PC-9 (cell line): ENCODE measurements around the gene PHACTR3. TPM values are rescaled to one million over a fixed set of nuclear protein-coding genes. Genes with fewer than 3 reads are reported as not detected.

ENCODE experiments used
- BruUV-seq: library from RNA; stranded (reverse); fragments of 400-500 nt; replicated peaks from 2 replicates; lab custom pipeline; 2021; lab: Mats Ljungman, UMichigan
- CTCF ChIA-PET: fragments of 300-600 bp; sonication (Branson Sonifier 250); formaldehyde crosslinking; loops from one replicate; lab custom pipeline; 2022; ENCODE audit warnings: antibody characterized with exemption; lab: Charles Lee
- POLR2A ChIA-PET: fragments of 300-600 bp; sonication (Branson Sonifier 250); formaldehyde crosslinking; loops from one replicate; lab custom pipeline; 2022; ENCODE audit warnings: antibody characterized with exemption; ENCODE audit not compliant: unreplicated experiment; lab: Charles Lee
- DNase-seq, 2 experiments: peaks; one replicate each; pipeline versions ENCODE4 v3.0.0 to v3.0.0-alpha.2; 2015 to 2022; ENCODE audit warnings: mixed read lengths in 1 of 2
- H2AFZ ChIP-seq: fragments of 200-600 bp; sonication (generic); 2 replicates; pipeline ENCODE4 v1.8.1; 2017; ENCODE audit warnings: antibody characterized with exemption
- H3F3A ChIP-seq: fragments of 200-600 bp; sonication (generic); 2 replicates; pipeline ENCODE4 v1.8.1; 2017; ENCODE audit warnings: antibody characterized with exemption, mild to moderate bottlenecking, low read depth; ENCODE audit not compliant: insufficient read depth
- H3K27ac ChIP-seq: fragments of 200-600 bp; sonication (generic); 2 replicates; pipeline ENCODE4 v1.6.1; 2016; ENCODE audit warnings: mixed run types
- H3K27me3 ChIP-seq: fragments of 200-600 bp; sonication (generic); 2 replicates; pipeline ENCODE4 v1.6.1; 2016; ENCODE audit warnings: low read depth, mixed run types; ENCODE audit not compliant: insufficient read depth
- H3K36me3 ChIP-seq: fragments of 200-600 bp; sonication (generic); 2 replicates; pipeline ENCODE4 v1.6.1; 2016; ENCODE audit warnings: low read depth, mixed run types
- H3K4me1 ChIP-seq: fragments of 200-600 bp; sonication (generic); replicated peaks from 2 replicates; pipeline ENCODE4 v1.6.1; 2016; ENCODE audit warnings: mixed run types; ENCODE audit not compliant: insufficient read depth
- H3K4me2 ChIP-seq: fragments of 200-600 bp; sonication (generic); 2 replicates; pipeline ENCODE4 v1.6.1; 2017; ENCODE audit warnings: mixed run types
- H3K4me3 ChIP-seq: fragments of 200-600 bp; sonication (generic); 2 replicates; pipeline ENCODE4 v1.6.1; 2016; ENCODE audit warnings: mixed run types
- H3K79me2 ChIP-seq: fragments of 200-600 bp; sonication (generic); 2 replicates; pipeline ENCODE4 v1.6.1; 2017; ENCODE audit warnings: low read depth, mixed run types
- H3K9me2 ChIP-seq: fragments of 200-600 bp; sonication (generic); 2 replicates; pipeline ENCODE4 v1.8.1; 2017; ENCODE audit warnings: mild to moderate bottlenecking; ENCODE audit not compliant: insufficient read depth
- H3K9me3 ChIP-seq: fragments of 200-600 bp; sonication (generic); 2 replicates; pipeline ENCODE4 v1.8.1; 2016; ENCODE audit warnings: low read depth; ENCODE audit not compliant: insufficient read depth
- H4K20me1 ChIP-seq: fragments of 200-600 bp; sonication (generic); 2 replicates; pipeline ENCODE4 v1.8.1; 2017; ENCODE audit not compliant: insufficient read depth
- EZH2 ChIP-seq: fragments of 200-600 bp; sonication (generic); IDR thresholded peaks from 2 replicates; pipeline ENCODE4 v1.8.0; 2017; ENCODE audit warnings: antibody characterized with exemption, low read depth
- intact Hi-C: fragments of 100-400 bp; cut with micrococcal nuclease; formaldehyde crosslinking; loops from one replicate; pipeline ENCODE4 v1.10.0; 2022; ENCODE audit not compliant: unreplicated experiment
- total RNA-seq: library from RNA; stranded (reverse); gene quantifications from 2 replicates; pipeline ENCODE4 v1.2.3, GENCODE V29; 2021
- TF ChIP-seq, protein P1 (sequence below): fragments of 200-600 bp; sonication (generic); conservative IDR thresholded peaks from 2 replicates; pipeline ENCODE4 v1.6.1; 2017; ENCODE audit warnings: mixed run types, antibody characterized with exemption, mild to moderate bottlenecking, moderate library complexity

Gene PHACTR3
- total RNA-seq, 1 experiment from 2014 or later, result 0.41 TPM

DNA sequence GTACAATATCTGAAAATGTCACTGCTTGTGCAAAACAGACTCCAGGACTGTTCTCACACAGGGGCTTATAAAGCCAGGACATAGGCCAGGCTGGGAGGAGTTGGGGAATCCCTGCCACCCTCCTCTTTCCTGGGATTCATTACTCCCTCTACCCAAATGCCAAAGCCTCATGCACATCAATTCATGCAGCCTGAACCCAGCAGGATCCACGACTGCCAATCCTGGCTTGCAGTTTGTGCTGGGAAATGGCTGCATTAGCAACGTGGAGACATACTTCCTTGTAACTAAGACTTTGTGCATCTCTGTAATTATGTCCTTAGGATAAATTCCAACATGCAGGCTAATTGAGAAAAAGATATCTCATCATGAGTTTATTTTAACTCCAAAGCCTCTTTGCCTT, 185.3 kb downstream of the PHACTR3 start:
- ChIA-PET CTCF (no interaction called here), POLR2A (interaction anchor here (0.7 kb wide), 1 partner anchor 473 kb away, joined by 7 read pairs; no protein-coding TSS in a partner anchor)
- intact Hi-C loops, result no loop called here
- H2AFZ ChIP-seq, result no peak overlapping the region
- no peak overlapping the region for H3K4me3 ChIP-seq
- no peak for TF ChIP-seq EZH2
- TF ChIP-seq, protein P1, sequence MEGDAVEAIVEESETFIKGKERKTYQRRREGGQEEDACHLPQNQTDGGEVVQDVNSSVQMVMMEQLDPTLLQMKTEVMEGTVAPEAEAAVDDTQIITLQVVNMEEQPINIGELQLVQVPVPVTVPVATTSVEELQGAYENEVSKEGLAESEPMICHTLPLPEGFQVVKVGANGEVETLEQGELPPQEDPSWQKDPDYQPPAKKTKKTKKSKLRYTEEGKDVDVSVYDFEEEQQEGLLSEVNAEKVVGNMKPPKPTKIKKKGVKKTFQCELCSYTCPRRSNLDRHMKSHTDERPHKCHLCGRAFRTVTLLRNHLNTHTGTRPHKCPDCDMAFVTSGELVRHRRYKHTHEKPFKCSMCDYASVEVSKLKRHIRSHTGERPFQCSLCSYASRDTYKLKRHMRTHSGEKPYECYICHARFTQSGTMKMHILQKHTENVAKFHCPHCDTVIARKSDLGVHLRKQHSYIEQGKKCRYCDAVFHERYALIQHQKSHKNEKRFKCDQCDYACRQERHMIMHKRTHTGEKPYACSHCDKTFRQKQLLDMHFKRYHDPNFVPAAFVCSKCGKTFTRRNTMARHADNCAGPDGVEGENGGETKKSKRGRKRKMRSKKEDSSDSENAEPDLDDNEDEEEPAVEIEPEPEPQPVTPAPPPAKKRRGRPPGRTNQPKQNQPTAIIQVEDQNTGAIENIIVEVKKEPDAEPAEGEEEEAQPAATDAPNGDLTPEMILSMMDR, result no peak
- H3K9me2 ChIP-seq, result no peaks in the 10 kb centered on the region
- H3K79me2 ChIP-seq, result no peaks in the 10 kb centered on the region
- DNase-seq, result no peak
- H3K36me3 ChIP-seq, result no peaks in the 10 kb centered on the region
- peaks cover 20% of the 10 kb centered on the region; the same call in 1 of the 2 replicates for H3K27me3 ChIP-seq
- BruUV-seq, result no TSS peak
- H3F3A ChIP-seq, result no peaks in the 10 kb centered on the region
- no peaks in the 10 kb centered on the region for H3K4me1 ChIP-seq
- no peaks in the 10 kb centered on the region; the same call in 1 of the 2 replicates for H3K9me3 ChIP-seq
- no peaks in the 10 kb centered on the region for H4K20me1 ChIP-seq
- no peak overlapping the region for H3K27ac ChIP-seq
- no peak overlapping the region for H3K4me2 ChIP-seq

DNA sequence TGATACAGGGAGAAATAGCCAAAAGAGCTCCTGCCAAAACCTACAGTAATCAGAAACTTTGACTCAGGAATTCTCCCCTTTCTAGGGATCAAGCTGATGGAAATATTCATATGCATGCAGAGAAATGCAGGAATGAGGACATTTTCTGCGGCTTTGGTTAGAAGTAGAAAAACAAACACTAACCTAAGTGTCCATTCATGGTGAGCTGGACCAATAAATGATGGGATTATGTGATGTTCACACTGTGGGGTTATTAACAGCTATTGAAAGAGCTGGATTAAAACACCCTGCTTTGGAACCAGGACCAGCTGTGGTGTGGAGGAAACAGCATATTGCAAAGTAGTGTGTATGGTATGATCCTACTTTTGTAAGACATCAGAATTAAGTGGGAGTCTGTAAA, 186.0 kb downstream of the PHACTR3 start:
- H3K9me2 ChIP-seq, result no peaks in the 10 kb centered on the region
- no peak overlapping the region for H3K27ac ChIP-seq
- H3K4me1 ChIP-seq, result no peaks in the 10 kb centered on the region
- no peaks in the 10 kb centered on the region; the same call in 1 of the 2 replicates for H3K9me3 ChIP-seq
- BruUV-seq, result no TSS peak
- H4K20me1 ChIP-seq, result no peaks in the 10 kb centered on the region
- H3K4me2 ChIP-seq, result no peak overlapping the region
- no peaks in the 10 kb centered on the region for H3K36me3 ChIP-seq
- H3K79me2 ChIP-seq, result no peaks in the 10 kb centered on the region
- intact Hi-C loops, result no loop called here
- no peaks in the 10 kb centered on the region for H3F3A ChIP-seq
- DNase-seq, result no peak
- POLR2A ChIA-PET, result no interaction called here
- peaks cover 20% of the 10 kb centered on the region; the same call in 1 of the 2 replicates for H3K27me3 ChIP-seq
- CTCF ChIA-PET, result interaction anchor here (0.7 kb wide), 1 partner anchor 61 kb away, joined by 6 read pairs; no protein-coding TSS in a partner anchor
- H3K4me3 ChIP-seq, result no peak overlapping the region
- TF ChIP-seq EZH2, result no peak
- TF ChIP-seq, protein P1, result no peak
- H2AFZ ChIP-seq, result no peak overlapping the region

DNA sequence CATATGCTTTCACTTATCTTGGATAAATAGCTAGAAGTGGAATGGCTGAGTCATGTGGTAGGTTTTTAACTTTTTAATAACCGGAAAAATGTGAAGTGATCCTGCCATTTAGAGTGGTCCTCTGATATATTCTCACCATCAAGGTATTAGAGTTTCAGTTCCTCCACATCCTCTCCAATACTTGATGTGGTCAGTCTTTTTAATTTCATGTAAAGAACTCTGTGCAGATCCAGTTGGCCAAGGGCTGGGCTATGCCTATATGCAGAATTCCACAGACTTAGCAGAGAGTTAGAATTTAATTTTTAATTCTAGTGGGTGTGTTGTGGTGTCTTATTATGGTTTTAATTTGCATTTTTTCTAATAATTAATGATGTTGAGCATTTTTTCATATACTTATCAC, 188.0 kb downstream of the PHACTR3 start:
- Histone ChIP-seq H3K27ac (no peak overlapping the region), H3K79me2 (no peaks in the 10 kb centered on the region), H3K27me3 (peaks cover 20% of the 10 kb centered on the region; the same call in 1 of the 2 replicates), H4K20me1 (no peaks in the 10 kb centered on the region), H3K9me3 (peaks cover 9% of the 10 kb centered on the region), H2AFZ (no peak overlapping the region), H3K4me3 (no peak overlapping the region), H3K9me2 (no peaks in the 10 kb centered on the region), H3K36me3 (no peaks in the 10 kb centered on the region), H3K4me1 (no peaks in the 10 kb centered on the region), H3F3A (no peaks in the 10 kb centered on the region), H3K4me2 (no peak overlapping the region)
- no peak for DNase-seq
- intact Hi-C loops, result no loop called here
- BruUV-seq, result no TSS peak
- TF ChIP-seq EZH2, result no peak
- TF ChIP-seq, protein P1, result no peak
- ChIA-PET CTCF (interaction anchor here (0.6 kb wide), 1 partner anchor 9 kb away, joined by 3 read pairs; no protein-coding TSS in a partner anchor), POLR2A (no interaction called here)
